PFSK-1 (cell line): ENCODE measurements around the gene LUM.

ENCODE experiments used
- FOXP2 ChIP-seq: optimal IDR thresholded peaks from 2 replicates; pipeline ENCODE3; 2011; ENCODE audit warnings: borderline replicate concordance, control low read depth, inconsistent platforms; ENCODE audit not compliant: insufficient read depth; ENCODE audit errors: extremely low read length, extremely low read depth
- POLR2AphosphoS5 ChIP-seq: IDR thresholded peaks from 2 replicates; pipeline ENCODE4 v1.6.1; 2012; ENCODE audit warnings: low read depth, mild to moderate bottlenecking, control low read depth, low read length, moderate library complexity
- SIN3A ChIP-seq: IDR thresholded peaks from 2 replicates; pipeline ENCODE4 v1.6.1; 2012; ENCODE audit warnings: mild to moderate bottlenecking, low read length, moderate library complexity, borderline replicate concordance; ENCODE audit not compliant: insufficient read depth
- TAF1 ChIP-seq: IDR thresholded peaks from 2 replicates; pipeline ENCODE4 v1.6.1; 2012; ENCODE audit warnings: low read length, control low read depth, borderline replicate concordance; ENCODE audit not compliant: insufficient read depth
- TF ChIP-seq, protein P1 (sequence below), 2 experiments: IDR thresholded peaks; 2 replicates each; pipeline versions ENCODE4 v1.6.1 to v1.8.0; 2011 to 2012; ENCODE audit warnings: low read depth in 2 of 2, low read length in 2 of 2, control low read depth in 1 of 2, inconsistent platforms in 1 of 2, mild to moderate bottlenecking in 1 of 2, moderate library complexity in 1 of 2; ENCODE audit not compliant: insufficient read depth in 1 of 2

Gene LUM

DNA sequence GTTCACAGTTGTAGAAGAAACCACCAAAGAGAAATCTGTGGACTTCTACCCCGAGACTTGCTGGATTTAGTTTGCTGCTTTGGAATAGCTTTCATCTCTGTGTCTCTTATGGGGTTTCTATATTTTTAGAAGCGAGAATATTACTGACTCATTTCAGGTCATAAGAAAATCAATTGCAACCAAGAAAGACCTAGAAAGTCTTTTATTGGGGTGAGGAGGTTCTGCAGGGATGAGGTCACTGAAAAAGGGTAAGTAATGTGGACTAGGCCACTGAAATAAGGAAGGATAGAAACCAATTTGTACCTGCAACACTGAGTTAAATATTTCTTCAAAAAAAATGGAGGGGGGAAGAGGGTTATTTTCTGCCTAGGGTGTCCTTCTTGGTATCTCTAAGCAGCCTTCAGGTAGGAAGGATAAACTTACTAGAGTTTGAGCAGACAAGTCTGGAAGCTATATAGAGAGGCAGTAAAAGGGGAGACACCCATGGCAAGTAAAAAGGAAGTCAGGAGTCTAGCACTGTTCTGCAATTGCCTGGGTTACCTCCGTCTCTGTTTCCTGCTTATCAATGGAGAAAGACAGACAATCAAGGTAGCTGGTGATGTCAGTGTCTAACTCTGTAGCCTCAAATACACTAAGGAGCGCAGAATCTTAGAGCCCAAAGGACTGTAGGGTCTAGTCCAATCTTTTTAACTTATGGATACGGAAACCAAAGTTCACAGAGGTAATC, 33.9 kb downstream of the LUM start:
- TF ChIP-seq SIN3A (no peak), TAF1 (no peak), FOXP2 (no peak), POLR2AphosphoS5 (no peak)
- TF ChIP-seq, protein P1, sequence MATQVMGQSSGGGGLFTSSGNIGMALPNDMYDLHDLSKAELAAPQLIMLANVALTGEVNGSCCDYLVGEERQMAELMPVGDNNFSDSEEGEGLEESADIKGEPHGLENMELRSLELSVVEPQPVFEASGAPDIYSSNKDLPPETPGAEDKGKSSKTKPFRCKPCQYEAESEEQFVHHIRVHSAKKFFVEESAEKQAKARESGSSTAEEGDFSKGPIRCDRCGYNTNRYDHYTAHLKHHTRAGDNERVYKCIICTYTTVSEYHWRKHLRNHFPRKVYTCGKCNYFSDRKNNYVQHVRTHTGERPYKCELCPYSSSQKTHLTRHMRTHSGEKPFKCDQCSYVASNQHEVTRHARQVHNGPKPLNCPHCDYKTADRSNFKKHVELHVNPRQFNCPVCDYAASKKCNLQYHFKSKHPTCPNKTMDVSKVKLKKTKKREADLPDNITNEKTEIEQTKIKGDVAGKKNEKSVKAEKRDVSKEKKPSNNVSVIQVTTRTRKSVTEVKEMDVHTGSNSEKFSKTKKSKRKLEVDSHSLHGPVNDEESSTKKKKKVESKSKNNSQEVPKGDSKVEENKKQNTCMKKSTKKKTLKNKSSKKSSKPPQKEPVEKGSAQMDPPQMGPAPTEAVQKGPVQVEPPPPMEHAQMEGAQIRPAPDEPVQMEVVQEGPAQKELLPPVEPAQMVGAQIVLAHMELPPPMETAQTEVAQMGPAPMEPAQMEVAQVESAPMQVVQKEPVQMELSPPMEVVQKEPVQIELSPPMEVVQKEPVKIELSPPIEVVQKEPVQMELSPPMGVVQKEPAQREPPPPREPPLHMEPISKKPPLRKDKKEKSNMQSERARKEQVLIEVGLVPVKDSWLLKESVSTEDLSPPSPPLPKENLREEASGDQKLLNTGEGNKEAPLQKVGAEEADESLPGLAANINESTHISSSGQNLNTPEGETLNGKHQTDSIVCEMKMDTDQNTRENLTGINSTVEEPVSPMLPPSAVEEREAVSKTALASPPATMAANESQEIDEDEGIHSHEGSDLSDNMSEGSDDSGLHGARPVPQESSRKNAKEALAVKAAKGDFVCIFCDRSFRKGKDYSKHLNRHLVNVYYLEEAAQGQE (IDR thresholded peaks at IDR 0.05; ENCODE audit: insufficient read depth in 1 of 2, low read depth in 2 of 2, low read length in 2 of 2) = no peak

DNA sequence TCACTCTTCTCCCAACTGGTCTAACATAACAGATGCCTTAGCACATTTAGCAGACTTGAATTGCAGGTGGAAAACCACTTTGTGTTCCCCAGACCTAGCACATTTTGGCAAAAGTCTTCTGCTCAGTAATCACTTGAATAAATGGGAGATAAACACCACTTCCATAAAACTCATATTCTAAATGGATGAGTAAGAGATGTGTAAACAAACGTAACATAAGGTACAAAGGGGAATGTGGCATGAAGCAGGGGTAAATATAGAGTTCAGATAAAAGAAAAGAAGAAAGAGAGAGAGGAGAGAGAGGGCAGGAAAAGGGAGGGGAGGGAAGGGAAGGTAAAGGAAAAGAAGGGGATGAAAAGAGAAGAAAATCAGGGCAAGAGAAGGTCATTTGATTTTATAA, 36.4 kb downstream of the LUM start:
- no peak for TF ChIP-seq POLR2AphosphoS5
- no peak for TF ChIP-seq SIN3A
- TF ChIP-seq, protein P1 (IDR thresholded peaks at IDR 0.05; ENCODE audit: insufficient read depth in 1 of 2, low read depth in 2 of 2, low read length in 2 of 2) = no peak
- TF ChIP-seq TAF1 = no peak
- no peak for TF ChIP-seq FOXP2

DNA sequence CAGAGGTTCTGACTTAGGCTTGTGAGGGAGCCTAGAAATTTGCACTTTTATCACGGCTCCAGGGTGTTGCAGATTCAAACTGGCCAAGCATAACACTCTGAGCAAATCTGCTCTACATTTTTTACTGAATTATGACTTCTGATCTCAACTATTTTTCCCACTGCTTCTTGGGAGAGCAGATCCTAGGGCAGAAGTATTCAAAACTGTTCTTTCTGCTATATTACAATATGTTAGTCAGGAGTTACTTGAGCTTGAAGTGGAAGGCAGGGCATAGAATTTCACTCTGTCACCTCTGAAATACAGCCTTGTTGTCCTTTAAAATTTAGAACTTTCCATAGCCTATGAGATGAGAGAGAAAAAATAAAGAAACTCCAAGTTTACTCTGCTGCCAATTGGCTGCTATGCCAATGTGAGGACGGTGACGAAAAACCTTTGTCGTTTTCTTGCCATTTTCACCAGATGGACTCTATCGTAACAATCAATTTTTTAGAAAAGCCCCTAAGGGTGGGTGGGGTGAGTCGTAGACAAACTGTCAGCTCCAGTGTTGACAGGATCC, 37.1 kb downstream of the LUM start:
- TF ChIP-seq FOXP2 = no peak
- TF ChIP-seq, protein P1 (IDR thresholded peaks at IDR 0.05; ENCODE audit: insufficient read depth in 1 of 2, low read depth in 2 of 2, low read length in 2 of 2) = no peak

DNA sequence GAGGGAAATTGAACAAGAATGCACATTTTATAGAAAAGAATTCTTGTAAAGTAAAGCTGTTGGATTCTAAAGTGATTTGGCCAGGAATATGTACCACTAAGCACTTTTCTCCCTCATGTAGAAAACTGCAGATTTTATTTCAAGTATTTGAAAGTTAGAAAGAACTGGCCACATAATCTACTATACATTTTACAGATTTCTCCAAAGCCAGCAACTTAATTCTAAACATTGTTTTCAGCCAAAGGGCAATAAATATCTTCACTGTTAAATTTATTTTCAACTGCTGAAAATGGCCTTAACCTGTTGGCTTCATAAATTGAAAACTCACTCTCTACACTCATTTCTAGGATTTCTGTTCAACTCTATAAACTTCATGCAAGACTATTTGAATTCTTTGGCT, 37.9 kb downstream of the LUM start:
- TF ChIP-seq TAF1 (no peak), SIN3A (no peak), FOXP2 (no peak), POLR2AphosphoS5 (no peak)
- TF ChIP-seq, protein P1 (IDR thresholded peaks at IDR 0.05; ENCODE audit: insufficient read depth in 1 of 2, low read depth in 2 of 2, low read length in 2 of 2) = no peak

DNA sequence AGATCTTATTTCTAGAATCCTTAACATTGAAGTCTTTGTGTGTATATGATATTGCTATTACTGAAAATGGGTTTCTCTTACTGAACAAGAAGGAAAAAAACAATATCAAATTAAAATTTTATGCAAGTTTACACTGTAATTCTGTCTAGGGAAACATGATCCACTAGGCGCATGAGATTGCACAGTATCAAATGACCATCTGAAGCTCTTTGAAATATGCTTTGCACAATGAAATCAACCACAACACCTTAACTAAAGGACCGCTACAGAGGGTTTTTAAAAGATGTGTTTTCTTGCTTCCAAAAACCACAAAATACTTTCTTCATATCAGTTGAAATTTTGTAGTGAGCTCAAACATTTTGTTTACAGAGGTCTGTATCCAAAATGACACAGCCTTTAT, 38.4 kb downstream of the LUM start:
- TF ChIP-seq POLR2AphosphoS5 = no peak
- TF ChIP-seq, protein P1 (IDR thresholded peaks at IDR 0.05; ENCODE audit: insufficient read depth in 1 of 2, low read depth in 2 of 2, low read length in 2 of 2) = no peak
- TF ChIP-seq TAF1 = no peak
